Tibial nerve (tissue), 3 donors: Measurements from ENCODE around the gene AFG1L.

Source experiments
- CTCF ChIP-seq, 5 experiments: fragments of 200-600 bp in 3 of 5; fragments of 450-650 bp in 2 of 5; sonication (generic) in 3 of 5; IDR thresholded peaks; one replicate each; pipeline ENCODE4 v1.5.1; 2016 to 2019; ENCODE audit warnings: antibody characterized with exemption in 5 of 5, mild to moderate bottlenecking in 3 of 5, moderate library complexity in 2 of 5
- POLR2A ChIP-seq, 2 donors: fragments of 450-650 bp; IDR thresholded peaks; one replicate each; pipeline ENCODE4 v1.6.1; 2017; ENCODE audit warnings: antibody characterized with exemption in 2 of 2, mild to moderate bottlenecking in 2 of 2, moderate library complexity in 2 of 2

- TF ChIP-seq POLR2A (IDR thresholded peaks at IDR 0.05) (no peak), CTCF (IDR thresholded peaks at IDR 0.05) (no peak)
These were observed 148.1 kb downstream of the AFG1L start for GRCh38 chr6:108442770-108443520.
